Measurements from ENCODE around the gene AGMAT. TPM values are rescaled to one million over a fixed set of nuclear protein-coding genes. Genes with fewer than 3 reads are reported as not detected.

Gene AGMAT
- total RNA-seq, 1 donor from 2014 or later = 0.82 TPM

DNA sequence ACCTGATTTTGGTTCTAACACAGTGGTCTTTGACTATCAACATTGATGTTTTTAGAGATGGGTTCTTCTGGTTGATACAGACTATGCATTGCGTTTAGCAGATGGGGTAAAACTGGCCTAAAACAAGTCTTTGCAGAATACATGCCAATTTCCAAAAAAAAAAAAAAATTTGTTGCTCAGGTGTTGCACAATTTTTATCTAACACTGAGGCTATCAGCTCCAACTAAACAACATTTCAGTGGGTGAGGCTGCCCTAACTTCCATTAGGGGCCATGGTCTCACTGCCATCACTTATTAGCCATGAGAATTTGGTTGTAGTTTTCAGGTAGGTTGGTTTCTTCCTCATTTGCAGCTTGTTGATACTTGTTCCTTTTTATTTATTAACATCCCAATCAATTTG lies 14.0 kb downstream of the AGMAT start:
- H3K9me3 Mint-ChIP-seq (ENCODE audit: low read depth) = no peaks in the 10 kb centered on the region
- DNase-seq (ENCODE audit: low spot score) = no peak
- peaks cover 35% of the 10 kb centered on the region for H3K4me1 Mint-ChIP-seq (ENCODE audit: low read depth)
- H3K36me3 Mint-ChIP-seq (ENCODE audit: low read depth) = peaks cover 28% of the 10 kb centered on the region
- no peaks in the 10 kb centered on the region for H3K27me3 Mint-ChIP-seq (ENCODE audit: low read depth)
- H3K27ac Mint-ChIP-seq (ENCODE audit: unreplicated experiment) = no peak overlapping the region
- TF ChIP-seq, protein P1, sequence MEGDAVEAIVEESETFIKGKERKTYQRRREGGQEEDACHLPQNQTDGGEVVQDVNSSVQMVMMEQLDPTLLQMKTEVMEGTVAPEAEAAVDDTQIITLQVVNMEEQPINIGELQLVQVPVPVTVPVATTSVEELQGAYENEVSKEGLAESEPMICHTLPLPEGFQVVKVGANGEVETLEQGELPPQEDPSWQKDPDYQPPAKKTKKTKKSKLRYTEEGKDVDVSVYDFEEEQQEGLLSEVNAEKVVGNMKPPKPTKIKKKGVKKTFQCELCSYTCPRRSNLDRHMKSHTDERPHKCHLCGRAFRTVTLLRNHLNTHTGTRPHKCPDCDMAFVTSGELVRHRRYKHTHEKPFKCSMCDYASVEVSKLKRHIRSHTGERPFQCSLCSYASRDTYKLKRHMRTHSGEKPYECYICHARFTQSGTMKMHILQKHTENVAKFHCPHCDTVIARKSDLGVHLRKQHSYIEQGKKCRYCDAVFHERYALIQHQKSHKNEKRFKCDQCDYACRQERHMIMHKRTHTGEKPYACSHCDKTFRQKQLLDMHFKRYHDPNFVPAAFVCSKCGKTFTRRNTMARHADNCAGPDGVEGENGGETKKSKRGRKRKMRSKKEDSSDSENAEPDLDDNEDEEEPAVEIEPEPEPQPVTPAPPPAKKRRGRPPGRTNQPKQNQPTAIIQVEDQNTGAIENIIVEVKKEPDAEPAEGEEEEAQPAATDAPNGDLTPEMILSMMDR (IDR thresholded peaks at IDR 0.05) = no peak
- no peak overlapping the region for H3K4me3 Mint-ChIP-seq (ENCODE audit: unreplicated experiment)

GRCh38 chr1:15568387-15569073 lies 16.3 kb downstream of the AGMAT start:
- H3K27me3 Mint-ChIP-seq (ENCODE audit: low read depth) = no peaks in the 10 kb centered on the region
- no peaks in the 10 kb centered on the region for H3K9me3 Mint-ChIP-seq (ENCODE audit: low read depth)
- peaks cover 39% of the 10 kb centered on the region for H3K36me3 Mint-ChIP-seq (ENCODE audit: low read depth)
- no peak overlapping the region for H3K4me3 Mint-ChIP-seq (ENCODE audit: unreplicated experiment)
- TF ChIP-seq, protein P1 (IDR thresholded peaks at IDR 0.05) = no peak
- no peak overlapping the region for H3K27ac Mint-ChIP-seq (ENCODE audit: unreplicated experiment)
- peaks cover 20% of the 10 kb centered on the region for H3K4me1 Mint-ChIP-seq (ENCODE audit: low read depth)
- no peak for DNase-seq (ENCODE audit: low spot score)

- DNase-seq (ENCODE audit: low spot score) = no peak
- no peaks in the 10 kb centered on the region for H3K9me3 Mint-ChIP-seq (ENCODE audit: low read depth)
- H3K4me3 Mint-ChIP-seq (ENCODE audit: unreplicated experiment) = no peak overlapping the region
- TF ChIP-seq, protein P1 (IDR thresholded peaks at IDR 0.05) = no peak
- H3K27me3 Mint-ChIP-seq (ENCODE audit: low read depth) = no peaks in the 10 kb centered on the region
- no peaks in the 10 kb centered on the region for H3K4me1 Mint-ChIP-seq (ENCODE audit: low read depth)
- no peak overlapping the region for H3K27ac Mint-ChIP-seq (ENCODE audit: unreplicated experiment)
- H3K36me3 Mint-ChIP-seq (ENCODE audit: low read depth) = peaks cover 25% of the 10 kb centered on the region
Measured at GRCh38 chr1:15559189-15559810, 25.6 kb downstream of the AGMAT start.

DNA sequence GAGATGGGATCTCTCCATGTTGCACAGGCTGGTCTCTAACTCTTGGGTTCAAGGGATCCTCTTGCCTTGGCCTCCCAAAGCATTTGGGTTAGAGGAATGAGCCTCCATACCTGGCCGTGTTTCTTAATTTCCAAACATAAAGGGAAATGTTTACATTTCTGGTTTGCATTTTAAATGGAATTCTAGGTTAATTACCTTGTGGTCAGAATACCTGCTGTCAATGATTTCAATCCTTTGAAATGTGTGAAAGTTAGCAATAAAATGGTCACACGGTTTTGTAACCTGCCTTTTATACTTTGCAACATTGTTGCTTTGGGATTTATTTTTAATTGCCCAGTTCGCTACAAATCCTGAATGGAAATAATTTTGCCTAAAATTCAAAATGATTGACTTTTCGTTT lies 26.3 kb downstream of the AGMAT start:
- H3K27ac Mint-ChIP-seq (ENCODE audit: unreplicated experiment) = no peak overlapping the region
- DNase-seq (ENCODE audit: low spot score) = no peak
- no peaks in the 10 kb centered on the region for H3K4me1 Mint-ChIP-seq (ENCODE audit: low read depth)
- H3K9me3 Mint-ChIP-seq (ENCODE audit: low read depth) = no peaks in the 10 kb centered on the region
- TF ChIP-seq, protein P1 (IDR thresholded peaks at IDR 0.05) = no peak
- H3K36me3 Mint-ChIP-seq (ENCODE audit: low read depth) = peaks cover 19% of the 10 kb centered on the region
- H3K27me3 Mint-ChIP-seq (ENCODE audit: low read depth) = no peaks in the 10 kb centered on the region
- H3K4me3 Mint-ChIP-seq (ENCODE audit: unreplicated experiment) = no peak overlapping the region

DNA sequence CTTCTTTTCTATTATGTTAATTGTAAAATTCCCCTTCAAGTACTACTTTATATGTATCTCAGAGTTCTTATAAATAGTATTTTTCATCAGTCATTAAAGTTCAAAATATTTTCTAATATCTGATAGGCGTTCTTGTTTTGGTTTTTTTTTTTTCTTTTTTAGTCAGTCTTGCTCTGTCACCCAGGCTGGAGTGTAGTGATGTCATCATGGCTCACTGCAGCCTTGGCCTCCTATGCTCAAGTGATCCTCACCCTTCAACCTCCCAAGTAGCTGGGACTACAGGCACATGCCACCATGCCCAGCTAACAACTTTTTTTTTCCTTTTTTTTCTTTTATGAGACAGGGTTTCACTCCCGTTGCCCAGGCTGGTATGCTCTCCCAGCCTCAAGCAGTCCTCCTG lies 27.3 kb downstream of the AGMAT start:
- Mint-ChIP-seq H3K36me3 (ENCODE audit: low read depth) (peaks cover 16% of the 10 kb centered on the region), H3K9me3 (ENCODE audit: low read depth) (no peaks in the 10 kb centered on the region), H3K4me3 (ENCODE audit: unreplicated experiment) (no peak overlapping the region), H3K4me1 (ENCODE audit: low read depth) (no peaks in the 10 kb centered on the region), H3K27ac (ENCODE audit: unreplicated experiment) (no peak overlapping the region), H3K27me3 (ENCODE audit: low read depth) (no peaks in the 10 kb centered on the region)
- TF ChIP-seq, protein P1 (IDR thresholded peaks at IDR 0.05) = no peak
- no peak for DNase-seq (ENCODE audit: low spot score)
